B cell (primary cell): ENCODE results near the gene ZNF100. TPM values are rescaled to one million over a fixed set of nuclear protein-coding genes. Genes with fewer than 3 reads are reported as not detected.
"Not testable (repeated sequence)": the region's sequence is repeated elsewhere in the genome, so short reads cannot be mapped to it uniquely, and the experiment has no call there.

Experiments used
- ATAC-seq: fragments of 200-7000 bp; cut with Tn5 transposase; one replicate; pipeline ENCODE4 v1.10.0; 2021; ENCODE audit warnings: low read depth, mild to moderate bottlenecking, moderate number of reproducible peaks, moderate library complexity
- CTCF ChIA-PET: fragments of 350-600 bp; sonication (Branson Sonifier 250); formaldehyde crosslinking; loops from one replicate; lab custom pipeline; 2021; ENCODE audit warnings: antibody characterized with exemption, inconsistent platforms; lab: Charles Lee
- POLR2A ChIA-PET: fragments of 350-600 bp; sonication (Branson Sonifier 250); formaldehyde crosslinking; loops from one replicate; lab custom pipeline; 2021; ENCODE audit warnings: antibody characterized with exemption; lab: Charles Lee
- DNase-seq: peaks from one replicate; pipeline ENCODE4 v3.0.0; 2013
- H2AFZ ChIP-seq: 2 replicates; pipeline ENCODE4 v1.6.1; 2012; ENCODE audit warnings: mild to moderate bottlenecking, low read depth, low read length; ENCODE audit not compliant: insufficient read depth, poor library complexity, severe bottlenecking
- H3K27ac ChIP-seq, 2 donors: 1 replicate in 1 of 2; 2 replicates in 1 of 2; pipeline ENCODE4 v1.5.1; 2012 to 2013; ENCODE audit warnings: low read length in 2 of 2, mild to moderate bottlenecking in 2 of 2, moderate library complexity in 1 of 2
- H3K27me3 ChIP-seq, 4 experiments: fragments of 200-600 bp in 1 of 4; sonication (generic) in 1 of 4; replicated peaks in 1 of 4; 1 replicate in 2 of 4; 2 replicates in 2 of 4; pipeline versions ENCODE4 v1.6.1 to v1.7.0; 2013 to 2016; ENCODE audit warnings: low read length in 3 of 4, mild to moderate bottlenecking in 2 of 4, mixed read lengths in 1 of 4, moderate library complexity in 1 of 4; ENCODE audit not compliant: insufficient read depth in 4 of 4, control insufficient read depth in 3 of 4; ENCODE audit errors: control extremely low read depth in 1 of 4
- H3K36me3 ChIP-seq, 2 experiments: replicated peaks in 1 of 2; 1 replicate in 1 of 2; 2 replicates in 1 of 2; pipeline versions ENCODE4 v1.6.1 to v1.7.1; 2013; ENCODE audit warnings: low read length in 1 of 2; ENCODE audit not compliant: insufficient read depth in 2 of 2, control insufficient read depth in 1 of 2; ENCODE audit errors: control extremely low read depth in 1 of 2, extremely low read depth in 1 of 2
- H3K4me1 ChIP-seq, 2 donors: fragments of 200-600 bp in 1 of 2; sonication (generic) in 1 of 2; 1 replicate in 1 of 2; 2 replicates in 1 of 2; pipeline versions ENCODE4 v1.5.1 to v1.6.1; 2013 to 2017; ENCODE audit warnings: low read length in 2 of 2; ENCODE audit not compliant: control insufficient read depth in 2 of 2, insufficient read depth in 2 of 2
- H3K4me2 ChIP-seq: replicated peaks from 2 replicates; pipeline ENCODE3; 2012; ENCODE audit warnings: mild to moderate bottlenecking, low read depth, low read length; ENCODE audit not compliant: poor library complexity, severe bottlenecking
- H3K4me3 ChIP-seq, 5 experiments: fragments of 200-600 bp in 1 of 5; sonication (generic) in 1 of 5; 1 replicate in 3 of 5; 2 replicates in 2 of 5; pipeline versions ENCODE4 v1.5.1 to v1.7.0; 2011 to 2016; ENCODE audit warnings: low read length in 4 of 5, mild to moderate bottlenecking in 4 of 5, low read depth in 2 of 5, control low read depth in 1 of 5, moderate library complexity in 1 of 5; ENCODE audit not compliant: insufficient read depth in 1 of 5; ENCODE audit errors: control extremely low read depth in 1 of 5, extremely low read depth in 1 of 5
- H3K79me2 ChIP-seq: fragments of 200-600 bp; sonication (generic); one replicate; pipeline ENCODE4 v1.6.0; 2016; ENCODE audit warnings: low read length; ENCODE audit not compliant: control insufficient read depth, insufficient read depth
- H3K9ac ChIP-seq: fragments of 200-600 bp; sonication (generic); 2 replicates; pipeline ENCODE4 v1.6.1; 2017; ENCODE audit warnings: mild to moderate bottlenecking, low read length, moderate library complexity
- H3K9me3 ChIP-seq, 3 donors: one replicate each; pipeline versions ENCODE4 v1.6.1 to v1.7.1; 2013; ENCODE audit warnings: low read length in 2 of 3; ENCODE audit not compliant: control insufficient read depth in 2 of 3, insufficient read depth in 1 of 3; ENCODE audit errors: control extremely low read depth in 1 of 3
- H4K20me1 ChIP-seq: 2 replicates; pipeline ENCODE4 v1.6.0; 2012; ENCODE audit warnings: mild to moderate bottlenecking, low read length; ENCODE audit not compliant: insufficient read depth, control insufficient read depth, poor library complexity, severe bottlenecking
- H3K27ac Mint-ChIP-seq: one replicate; pipeline ENCODE4 v1.8.0; 2021; ENCODE audit warnings: mixed read lengths
- H3K27me3 Mint-ChIP-seq: one replicate; pipeline ENCODE4 v1.8.0; 2021; ENCODE audit warnings: mixed read lengths
- H3K4me1 Mint-ChIP-seq: one replicate; pipeline ENCODE4 v1.8.0; 2021; ENCODE audit warnings: mixed read lengths
- H3K4me3 Mint-ChIP-seq: one replicate; pipeline ENCODE4 v1.8.0; 2021; ENCODE audit warnings: mixed read lengths
- H3K9me3 Mint-ChIP-seq: one replicate; pipeline ENCODE4 v1.8.0; 2022; ENCODE audit warnings: mixed read lengths; ENCODE audit not compliant: insufficient read depth
- EZH2 ChIP-seq: IDR thresholded peaks from 2 replicates; pipeline ENCODE4 v1.6.1; 2012; ENCODE audit warnings: borderline replicate concordance, low read depth, mild to moderate bottlenecking, moderate library complexity, low read length; ENCODE audit not compliant: insufficient read depth, poor library complexity, severe bottlenecking
- WGBS: methylation state at CpG from one replicate; pipeline ENCODE4 v1.1.5; 2013; ENCODE audit warnings: missing lambda C conversion rate; ENCODE audit not compliant: insufficient coverage; 5-methylcytosine and 5-hydroxymethylcytosine counted together
- intact Hi-C: fragments of 100-400 bp; cut with micrococcal nuclease; formaldehyde crosslinking; loops from one replicate; pipeline ENCODE4 v1.10.0; 2022
- polyA plus RNA-seq: library from polyadenylated mRNA; depleted of rRNA; stranded (reverse); fragments of >200 nt; gene quantifications from 2 replicates; pipeline ENCODE4 v1.2.3, GENCODE V29; 2012
- total RNA-seq, 2 donors: library from RNA; stranded (reverse); fragments of 120-200 nt in 1 of 2; gene quantifications; 1 replicate in 1 of 2; 2 replicates in 1 of 2; pipeline versions ENCODE4 v1.2.3 to v1.2.4, GENCODE V29; 2013 to 2022
- TF ChIP-seq, protein P1 (sequence below): fragments of 200-600 bp; IDR thresholded peaks from one replicate; pipeline ENCODE4 v1.8.0; 2022; ENCODE audit warnings: antibody characterized with exemption, mild to moderate bottlenecking

The ZNF100 gene
- total and polyA plus RNA-seq, 2 donors (not counting 1 experiment from before 2014, with no cell fraction given) = 2.9 to 16.0 TPM

DNA sequence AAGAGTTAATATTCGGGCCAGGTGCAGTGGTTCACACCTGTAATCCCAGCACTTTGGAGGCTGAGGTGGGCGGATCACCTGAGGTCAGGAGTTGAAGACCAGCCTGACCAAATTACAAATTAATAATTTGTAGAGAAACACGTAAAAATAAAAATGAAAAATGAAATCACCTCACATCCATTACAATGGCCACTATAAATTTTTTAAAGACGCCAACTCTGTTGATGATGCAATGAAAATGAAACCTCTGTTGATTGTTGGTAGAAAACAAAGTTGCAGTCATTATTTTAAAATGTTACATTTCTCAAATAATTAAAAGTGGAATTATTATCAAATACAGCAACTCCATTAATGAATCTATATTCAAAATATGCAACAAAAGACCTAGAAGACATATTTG, 26.8 kb downstream of the ZNF100 start:
- CTCF ChIA-PET = no interaction called here
- Histone ChIP-seq H3K4me1 (no peaks in the 10 kb centered on the region), H4K20me1 (no peaks in the 10 kb centered on the region), H3K36me3 (peaks cover 7 to 24% of the 10 kb centered on the region in 2 experiments), H3K27me3 (no peaks in the 10 kb centered on the region), H3K9me3 (peaks cover 2 to 28% (median 5%) of the 10 kb centered on the region in 3 donors), H3K27ac (no peak overlapping the region), H3K4me3 (no peak overlapping the region), H2AFZ (no peak overlapping the region), H3K9ac (no peak overlapping the region), H3K79me2 (peaks cover 14% of the 10 kb centered on the region), H3K4me2 (no peak overlapping the region)
- H3K27ac Mint-ChIP-seq = no peak overlapping the region
- WGBS = no CpG with 5 or more reads among the region's 4 CpGs
- H3K9me3 Mint-ChIP-seq = peaks cover 3% of the 10 kb centered on the region
- DNase-seq = no peak
- POLR2A ChIA-PET = no interaction called here
- H3K4me3 Mint-ChIP-seq = no peak overlapping the region
- no peaks in the 10 kb centered on the region for H3K27me3 Mint-ChIP-seq
- H3K4me1 Mint-ChIP-seq = no peaks in the 10 kb centered on the region
- TF ChIP-seq EZH2 = no peak
- TF ChIP-seq, protein P1, sequence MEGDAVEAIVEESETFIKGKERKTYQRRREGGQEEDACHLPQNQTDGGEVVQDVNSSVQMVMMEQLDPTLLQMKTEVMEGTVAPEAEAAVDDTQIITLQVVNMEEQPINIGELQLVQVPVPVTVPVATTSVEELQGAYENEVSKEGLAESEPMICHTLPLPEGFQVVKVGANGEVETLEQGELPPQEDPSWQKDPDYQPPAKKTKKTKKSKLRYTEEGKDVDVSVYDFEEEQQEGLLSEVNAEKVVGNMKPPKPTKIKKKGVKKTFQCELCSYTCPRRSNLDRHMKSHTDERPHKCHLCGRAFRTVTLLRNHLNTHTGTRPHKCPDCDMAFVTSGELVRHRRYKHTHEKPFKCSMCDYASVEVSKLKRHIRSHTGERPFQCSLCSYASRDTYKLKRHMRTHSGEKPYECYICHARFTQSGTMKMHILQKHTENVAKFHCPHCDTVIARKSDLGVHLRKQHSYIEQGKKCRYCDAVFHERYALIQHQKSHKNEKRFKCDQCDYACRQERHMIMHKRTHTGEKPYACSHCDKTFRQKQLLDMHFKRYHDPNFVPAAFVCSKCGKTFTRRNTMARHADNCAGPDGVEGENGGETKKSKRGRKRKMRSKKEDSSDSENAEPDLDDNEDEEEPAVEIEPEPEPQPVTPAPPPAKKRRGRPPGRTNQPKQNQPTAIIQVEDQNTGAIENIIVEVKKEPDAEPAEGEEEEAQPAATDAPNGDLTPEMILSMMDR = no peak
- ATAC-seq = no peak
- intact Hi-C loops = no loop called here

DNA sequence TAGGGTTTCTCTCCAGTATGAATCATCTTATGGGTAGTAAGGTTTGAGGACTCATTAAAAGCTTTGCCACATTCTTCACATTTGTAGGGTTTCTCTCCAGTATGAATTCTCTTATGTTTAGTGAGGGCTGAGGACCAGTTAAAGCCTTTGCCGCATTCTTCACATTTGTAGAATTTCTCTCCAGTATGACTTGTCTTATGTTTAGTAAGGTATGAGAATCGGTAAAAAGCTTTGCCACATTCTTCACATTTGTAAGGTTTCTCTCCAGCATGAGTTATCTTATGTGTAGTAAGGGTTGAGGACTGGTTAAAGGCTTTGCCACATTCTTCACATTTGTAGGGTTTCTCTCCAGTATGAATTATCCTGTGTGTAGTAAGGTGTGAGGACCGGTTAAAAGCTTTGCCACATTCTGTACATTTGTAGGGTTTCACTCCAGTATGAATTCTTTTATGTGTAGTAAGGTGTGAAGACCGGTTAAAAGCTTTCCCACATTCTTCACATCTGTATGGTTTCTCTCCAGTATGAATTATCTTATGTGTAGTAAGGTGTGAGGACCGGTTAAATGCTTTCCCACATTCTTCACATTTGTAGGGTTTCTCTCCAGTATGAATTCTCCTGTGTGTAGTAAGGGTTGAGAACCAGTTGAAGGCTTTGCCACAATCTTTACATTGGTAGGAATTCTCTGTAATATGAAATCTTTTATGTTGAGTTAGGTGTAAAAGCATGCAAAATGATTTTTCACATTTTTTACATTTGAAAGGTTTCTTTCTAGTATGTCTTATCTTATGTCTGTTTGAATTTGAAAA, 40.2 kb downstream of the ZNF100 start:
- H3K36me3 ChIP-seq = peaks cover 8 to 22% of the 10 kb centered on the region in 2 experiments
- ATAC-seq, DNase-seq, H3K27me3 Mint-ChIP-seq, H2AFZ ChIP-seq, H3K4me3 Mint-ChIP-seq, intact Hi-C loops, H3K4me1 ChIP-seq, CTCF ChIA-PET, H3K27ac ChIP-seq, H3K9ac ChIP-seq, H3K79me2 ChIP-seq, H3K4me1 Mint-ChIP-seq, H3K4me3 ChIP-seq, H3K27me3 ChIP-seq, H3K27ac Mint-ChIP-seq, H3K4me2 ChIP-seq, H4K20me1 ChIP-seq: not testable (repeated sequence)
- H3K9me3 ChIP-seq = peaks cover 19 to 38% (median 23%) of the 10 kb centered on the region in 3 donors
- H3K9me3 Mint-ChIP-seq = peaks cover 12% of the 10 kb centered on the region
- POLR2A ChIA-PET = interaction anchor here (0.6 kb wide), 1 partner anchor 363 kb away, joined by 3 read pairs; no protein-coding TSS in a partner anchor
- no CpG with 5 or more reads among the region's 5 CpGs for WGBS
